Dedifferentiated amniotic fluid mesenchymal stem cell (primary cell): ENCODE results near the gene SHISA9.
A peak's percentile ranks its signal among the peaks of the same experiment; 100 is the strongest.
"Not testable (repeated sequence)": the region's sequence is repeated elsewhere in the genome, so short reads cannot be mapped to it uniquely, and the experiment has no call there.

Experiments used
- DNase-seq: peaks from one replicate; pipeline ENCODE4 v3.0.0-alpha.2; 2016; ENCODE audit errors: extremely low spot score

SHISA9 gene

GRCh38 chr16:12901597-12902461 is at the start of gene SHISA9:
TSS of gene SHISA9 (plus strand) at chr16:12901598.
- no peak for DNase-seq

GRCh38 chr16:12853972-12854371 is 47.4 kb upstream of the SHISA9 start:
- no peak for DNase-seq

GRCh38 chr16:12857435-12857834 is 44.0 kb upstream of the SHISA9 start:
- DNase-seq: not testable (repeated sequence)

GRCh38 chr16:12862327-12862726 is 39.1 kb upstream of the SHISA9 start:
- DNase-seq: no peak

- no peak for DNase-seq
Observed at GRCh38 chr16:12862941-12863340, 38.5 kb upstream of the SHISA9 start.

GRCh38 chr16:12866981-12867551 is 34.3 kb upstream of the SHISA9 start:
- DNase-seq: no peak

- no peak for DNase-seq
Observed at GRCh38 chr16:12868169-12868568, 33.2 kb upstream of the SHISA9 start.

GRCh38 chr16:12868788-12869187 is 32.6 kb upstream of the SHISA9 start:
- no peak for DNase-seq

GRCh38 chr16:12869698-12870427 is 31.5 kb upstream of the SHISA9 start:
- no peak for DNase-seq

- DNase-seq: no peak
Observed at GRCh38 chr16:12871784-12872183, 29.6 kb upstream of the SHISA9 start.

- DNase-seq: peak; percentile 81
Observed at GRCh38 chr16:12874186-12874585, 27.2 kb upstream of the SHISA9 start.

GRCh38 chr16:12876778-12877177 is 24.6 kb upstream of the SHISA9 start:
- no peak for DNase-seq

GRCh38 chr16:12878973-12879372 is 22.4 kb upstream of the SHISA9 start:
- DNase-seq: no peak

GRCh38 chr16:12879812-12880211 is 21.6 kb upstream of the SHISA9 start:
- DNase-seq: no peak

GRCh38 chr16:12881182-12881581 is 20.2 kb upstream of the SHISA9 start:
- DNase-seq: no peak

GRCh38 chr16:12881740-12882139 is 19.7 kb upstream of the SHISA9 start:
- no peak for DNase-seq

GRCh38 chr16:12885742-12886141 is 15.7 kb upstream of the SHISA9 start:
- DNase-seq: no peak

- no peak for DNase-seq
Observed at GRCh38 chr16:12891836-12892235, 9.6 kb upstream of the SHISA9 start.

- no peak for DNase-seq
Observed at GRCh38 chr16:12893050-12893750, 8.2 kb upstream of the SHISA9 start.

GRCh38 chr16:12896562-12896961 is 4.8 kb upstream of the SHISA9 start:
- no peak for DNase-seq

GRCh38 chr16:12898551-12898950 is 2.8 kb upstream of the SHISA9 start:
- no peak for DNase-seq

- DNase-seq: no peak
Observed at GRCh38 chr16:12899529-12900143, 1.8 kb upstream of the SHISA9 start.
